CD4-positive, alpha-beta T cell treated with Interferon alpha-2 for 1 hour (primary cell): Measurements from ENCODE around the gene EXOSC5.

Source experiments
- DNase-seq, 2 donors: peaks; one replicate each; pipeline ENCODE4 v3.0.0-alpha.2; 2020 to 2022

The EXOSC5 gene

DNA sequence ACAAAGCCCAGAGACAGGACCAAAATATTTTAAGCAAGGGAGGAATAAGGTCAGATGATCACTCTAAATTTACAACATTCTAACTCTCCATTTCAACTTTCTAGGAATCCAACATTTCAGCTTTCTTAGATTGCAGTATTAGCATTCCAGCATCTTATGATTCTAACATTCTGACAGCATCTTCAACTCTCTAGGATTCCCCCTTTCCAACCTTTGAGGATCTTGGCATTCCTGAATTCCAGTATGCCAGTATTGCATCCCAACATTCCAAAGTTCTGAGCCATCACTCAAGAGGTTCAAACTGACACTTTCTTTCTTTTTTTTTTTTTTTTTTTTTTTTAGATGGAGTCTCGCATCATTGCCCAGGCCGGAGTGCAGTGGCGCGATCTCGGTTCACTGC lies 57.2 kb downstream of the EXOSC5 start:
- DNase-seq: no peak
